Heart right ventricle (tissue), 16 donors: ENCODE measurements around the gene TH. TPM values are rescaled to one million over a fixed set of nuclear protein-coding genes. Genes with fewer than 3 reads are reported as not detected.

Experiments used
- ATAC-seq, 8 donors: fragments of 200-7000 bp; cut with Tn5 transposase; one replicate each; pipeline ENCODE4 v1.9.1; 2020; ENCODE audit warnings: mild to moderate bottlenecking in 8 of 8, moderate library complexity in 8 of 8, moderate number of reproducible peaks in 1 of 8
- DNase-seq, 2 donors: peaks; one replicate each; pipeline ENCODE4 v3.0.0-alpha.2; 2020
- H3K27ac ChIP-seq, 10 donors: fragments of 200-600 bp; sonication (generic) in 2 of 10; one replicate each; pipeline versions ENCODE4 v1.5.0 to v1.8.0; 2020 to 2022; ENCODE audit warnings: mild to moderate bottlenecking in 3 of 10
- H3K27me3 ChIP-seq, 7 donors: fragments of 200-600 bp; one replicate each; pipeline ENCODE4 v1.8.0; 2021 to 2022; ENCODE audit warnings: mild to moderate bottlenecking in 2 of 7
- H3K36me3 ChIP-seq, 9 donors: fragments of 200-600 bp; sonication (generic) in 1 of 9; one replicate each; pipeline versions ENCODE4 v1.5.0 to v1.8.0; 2020 to 2022; ENCODE audit warnings: mild to moderate bottlenecking in 2 of 9
- H3K4me1 ChIP-seq, 9 donors: fragments of 200-600 bp; sonication (generic) in 1 of 9; one replicate each; pipeline versions ENCODE4 v1.5.0 to v1.8.0; 2020 to 2022; ENCODE audit warnings: mild to moderate bottlenecking in 4 of 9
- H3K4me3 ChIP-seq, 10 donors: fragments of 200-600 bp; sonication (generic) in 2 of 10; one replicate each; pipeline versions ENCODE4 v1.5.0 to v1.8.0; 2020 to 2022; ENCODE audit warnings: mild to moderate bottlenecking in 7 of 10, moderate library complexity in 2 of 10
- H3K9me3 ChIP-seq, 11 donors: fragments of 200-600 bp in 10 of 11; sonication (generic) in 2 of 11; one replicate each; pipeline versions ENCODE4 v1.5.0 to v1.8.0; 2013 to 2022; ENCODE audit warnings: mild to moderate bottlenecking in 2 of 11, control low read depth in 1 of 11, moderate library complexity in 1 of 11
- WGBS, 2 donors: extraction: QIAGEN DNeasy Blood & Tissue Kit; methylation state at CpG; one replicate each; pipeline ENCODE4 v1.1.7; 2013; ENCODE audit warnings: inconsistent platforms in 1 of 2; 5-methylcytosine and 5-hydroxymethylcytosine counted together
- intact Hi-C, 10 donors: fragments of 100-400 bp; cut with DNase I; formaldehyde crosslinking; loops; one replicate each; pipeline versions ENCODE4 v1.11.1 to v1.14.2; 2022
- polyA plus RNA-seq, 2 donors: library from polyadenylated mRNA; stranded (reverse); fragments of 200-250 nt; gene quantifications; one replicate each; pipeline ENCODE4 v1.2.3, GENCODE V29; 2013
- total RNA-seq, 10 donors: library from RNA; stranded (reverse); fragmentation: NEBNext Ultra II Directional in 3 of 10; extraction: Animal tissue kit (Norgen Biotek cat#: 25700) in 3 of 10; gene quantifications; one replicate each; pipeline versions ENCODE4 v1.2.1 to v1.2.4, GENCODE V29; 2021 to 2023
- TF ChIP-seq, protein P1 (sequence below), 9 donors: fragments of 200-600 bp; sonication (generic) in 2 of 9; IDR thresholded peaks; one replicate each; pipeline versions ENCODE4 v1.5.0 to v1.8.0; 2021 to 2022; ENCODE audit warnings: antibody characterized with exemption in 9 of 9, mild to moderate bottlenecking in 5 of 9, moderate library complexity in 1 of 9
- donor health status: Arrhythmogenic right ventricular cardiomyopathy.
- donor health status: ischemic (EF 13 %, LVEDD 7.1; RV severe dilation, severe dysfunction).
- donor health status: healthy with polysubstance abuse.
- donor health status: DM: no; HTN: yes; CAD: no.
- donor health status: DM: no; HTN: no; CAD: no.
- donor health status: ischemic (EF 25% LVEDD 6.9; RV normal size, moderate dysfunction).
- donor health status: ischemic (EF 25% LVEDD 5.7; RV mildly dilated, moderate dysfunction).
- donor health status: healthy.
- donor health status: DM: yes; HTN: yes; CAD: no.
- donor health status: Ischemic cardiomyopathy.
- donor health status: ischemic (EF 35%, LVEDD 5.7; RV mildly dilated, moderate dysfunction).
- donor health status: nonischemic (EF 11% LVEDD 7.7; RV severe dilation, severe dysfunction).
- donor health status: DM: yes; HTN: yes; CAD: no.
- donor health status: PGD.
- donor health status: ischemic (EF 29% LVEDD 5.4; RV normal size, mild dysfunction).
- donor health status: nonischemic (EF 23%, LVEDD 6.1; RV moderate dilation, normal function).

The TH gene
- total and polyA plus RNA-seq, 12 donors, result 0.14 to 0.15 TPM; not detected in 10

DNA sequence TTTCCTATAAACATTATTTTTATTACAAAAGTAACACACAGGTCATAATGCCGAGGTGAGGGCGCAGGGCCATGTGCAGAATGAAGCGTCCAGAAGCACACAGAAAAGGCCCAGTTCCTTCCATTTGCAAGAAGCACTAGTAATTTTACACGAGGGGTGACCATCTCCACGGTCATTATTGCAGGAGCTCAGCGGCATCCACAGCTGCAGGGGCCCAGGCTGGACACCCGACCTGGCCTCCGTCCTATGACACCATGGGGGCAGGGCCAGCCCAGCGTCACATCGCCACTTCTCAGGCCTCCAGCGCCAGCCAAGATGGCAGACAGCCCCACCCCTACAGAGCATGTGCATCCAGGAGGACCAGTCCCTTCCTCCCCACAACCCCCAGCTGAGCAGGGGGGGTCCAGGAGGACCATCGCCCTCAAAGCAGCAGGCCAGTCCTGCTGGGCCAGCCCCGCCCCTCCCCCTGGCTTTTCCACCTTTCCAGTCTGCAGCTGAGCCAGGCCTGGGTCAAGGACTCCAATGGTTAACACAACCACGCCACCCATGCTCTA, 35.9 kb downstream of the TH start:
- Histone ChIP-seq H3K4me1 (peaks cover 0 to 38% (median 6%) of the 10 kb centered on the region in 9 donors), H3K27ac (no peak overlapping the region), H3K27me3 (peaks cover 10 to 78% (median 52%) of the 10 kb centered on the region in 7 donors), H3K9me3 (no peaks in the 10 kb centered on the region), H3K36me3 (peaks cover 0 to 26% (median 0%) of the 10 kb centered on the region in 9 donors), H3K4me3 (peak overlapping the region in 7 of 10 donors; percentile 42 to 61 (median 55))
- no peak for ATAC-seq
- DNase-seq, result peak in 1 of 2 donors; percentile 10
- TF ChIP-seq, protein P1, sequence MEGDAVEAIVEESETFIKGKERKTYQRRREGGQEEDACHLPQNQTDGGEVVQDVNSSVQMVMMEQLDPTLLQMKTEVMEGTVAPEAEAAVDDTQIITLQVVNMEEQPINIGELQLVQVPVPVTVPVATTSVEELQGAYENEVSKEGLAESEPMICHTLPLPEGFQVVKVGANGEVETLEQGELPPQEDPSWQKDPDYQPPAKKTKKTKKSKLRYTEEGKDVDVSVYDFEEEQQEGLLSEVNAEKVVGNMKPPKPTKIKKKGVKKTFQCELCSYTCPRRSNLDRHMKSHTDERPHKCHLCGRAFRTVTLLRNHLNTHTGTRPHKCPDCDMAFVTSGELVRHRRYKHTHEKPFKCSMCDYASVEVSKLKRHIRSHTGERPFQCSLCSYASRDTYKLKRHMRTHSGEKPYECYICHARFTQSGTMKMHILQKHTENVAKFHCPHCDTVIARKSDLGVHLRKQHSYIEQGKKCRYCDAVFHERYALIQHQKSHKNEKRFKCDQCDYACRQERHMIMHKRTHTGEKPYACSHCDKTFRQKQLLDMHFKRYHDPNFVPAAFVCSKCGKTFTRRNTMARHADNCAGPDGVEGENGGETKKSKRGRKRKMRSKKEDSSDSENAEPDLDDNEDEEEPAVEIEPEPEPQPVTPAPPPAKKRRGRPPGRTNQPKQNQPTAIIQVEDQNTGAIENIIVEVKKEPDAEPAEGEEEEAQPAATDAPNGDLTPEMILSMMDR (IDR thresholded peaks at IDR 0.05), result no peak
- WGBS, 2 donors, result 80 to 81% methylated on average over 14 of the region's 14 CpGs
- intact Hi-C loops, result loop anchor here in 2 of 10 donors (5.0 kb wide), 2 partner anchors 33 to 38 kb away; no protein-coding TSS in a partner anchor

DNA sequence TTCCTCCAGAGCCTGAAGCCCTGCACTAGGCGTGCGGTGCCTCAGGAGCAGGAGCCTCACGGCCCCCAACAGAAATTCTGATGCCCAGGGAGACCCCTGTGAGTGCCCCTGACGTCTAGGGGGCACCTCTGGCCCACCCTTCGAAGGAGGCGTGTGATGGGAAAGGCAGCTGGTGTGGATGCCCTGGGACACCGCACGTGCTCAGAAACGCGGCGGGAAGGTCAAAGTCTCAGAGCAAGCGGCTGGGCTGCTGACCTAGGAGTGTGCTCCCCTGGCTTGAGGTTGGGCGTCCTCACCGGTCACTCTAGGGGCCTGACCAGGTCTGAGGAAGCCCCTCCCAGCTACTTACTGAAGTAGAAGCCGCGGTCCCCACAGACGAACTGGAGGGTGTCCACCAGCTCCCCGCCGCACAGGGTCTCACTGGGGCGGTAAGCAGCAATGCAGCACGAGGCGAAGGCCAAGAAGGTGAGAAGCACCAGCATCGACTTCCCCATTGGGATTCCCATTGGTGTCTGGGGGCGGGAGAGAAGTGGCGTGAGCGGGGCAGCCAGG, 36.5 kb downstream of the TH start:
- 84 to 85% methylated on average over 26 of the region's 26 CpGs for WGBS, 2 donors
- H3K4me1 ChIP-seq, result peaks cover 0 to 31% (median 5%) of the 10 kb centered on the region in 9 donors
- no peak overlapping the region for H3K27ac ChIP-seq
- H3K9me3 ChIP-seq, result no peaks in the 10 kb centered on the region
- TF ChIP-seq, protein P1 (IDR thresholded peaks at IDR 0.05), result no peak
- intact Hi-C loops, result loop anchor here in 2 of 10 donors (5.0 kb wide), 2 partner anchors 33 to 38 kb away; no protein-coding TSS in a partner anchor
- H3K36me3 ChIP-seq, result peaks cover 0 to 26% (median 0%) of the 10 kb centered on the region in 9 donors
- DNase-seq, result peak in 1 of 2 donors; percentile 6
- ATAC-seq, result no peak
- H3K4me3 ChIP-seq, result peak overlapping the region in 2 of 10 donors; percentile 56 to 58
- peaks cover 9 to 75% (median 45%) of the 10 kb centered on the region in 7 donors for H3K27me3 ChIP-seq

DNA sequence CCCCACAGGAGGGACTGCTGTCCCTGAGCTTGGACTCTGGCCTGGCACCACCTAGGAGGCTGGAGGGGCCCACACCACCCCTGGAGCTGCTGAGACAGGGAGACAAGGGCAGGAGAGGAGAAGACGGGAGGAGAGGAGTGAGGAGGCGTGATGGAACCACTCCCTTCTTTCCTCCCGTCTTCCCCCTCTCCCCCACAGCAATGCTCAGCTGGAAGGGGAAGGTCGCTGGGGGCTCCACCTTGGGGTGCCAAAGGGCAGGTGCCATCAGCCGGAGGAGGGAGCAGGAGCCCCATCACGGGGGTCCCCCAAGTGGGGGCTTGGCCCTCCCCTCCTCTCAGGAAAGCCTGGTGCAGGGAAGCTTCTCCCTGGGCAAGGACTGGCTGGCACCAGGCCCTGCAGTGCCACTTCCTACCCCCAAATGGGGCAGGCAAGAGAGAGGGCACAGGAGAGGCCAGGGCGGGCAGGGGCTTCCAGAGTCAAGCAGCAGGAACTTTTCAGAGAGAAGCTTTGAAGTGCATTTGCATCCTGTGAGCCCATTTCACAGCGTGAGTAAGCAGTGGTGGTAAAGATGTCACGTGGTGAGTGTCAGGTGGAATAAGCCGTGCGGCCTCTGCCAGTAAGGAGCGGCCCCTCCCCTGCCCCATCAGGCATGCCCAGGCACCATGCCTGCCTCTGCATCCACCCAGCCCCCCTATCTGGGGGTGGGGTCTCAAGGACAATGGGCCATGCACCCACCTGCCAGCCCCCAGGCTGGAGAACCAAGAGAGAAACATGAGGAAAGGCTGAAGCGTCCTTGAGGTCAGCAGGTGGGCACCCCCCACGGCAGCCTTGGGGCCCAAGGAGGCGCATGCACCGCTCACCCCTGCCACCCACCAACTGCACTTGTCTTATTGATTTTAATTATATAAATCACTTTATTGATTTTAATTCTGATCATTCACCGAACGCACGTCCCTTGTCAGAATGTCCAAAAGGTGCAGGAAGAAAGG, 37.3 kb downstream of the TH start:
- DNase-seq (peak in 1 of 2 donors; percentile 6), ATAC-seq (no peak)
- TF ChIP-seq, protein P1 (IDR thresholded peaks at IDR 0.05), result no peak
- Histone ChIP-seq H3K36me3 (peaks cover 0 to 26% (median 0%) of the 10 kb centered on the region in 9 donors), H3K4me3 (no peak overlapping the region), H3K4me1 (peaks cover 0 to 29% (median 5%) of the 10 kb centered on the region in 9 donors), H3K9me3 (no peaks in the 10 kb centered on the region), H3K27ac (no peak overlapping the region), H3K27me3 (peaks cover 4 to 74% (median 39%) of the 10 kb centered on the region in 7 donors)
- 82 to 85% methylated on average over 18 to 19 of the region's 19 CpGs for WGBS, 2 donors
- intact Hi-C loops, result loop anchor here in 3 of 10 donors (5.0 kb wide), 2 partner anchors 32 to 37 kb away; no protein-coding TSS in a partner anchor
